IPS DF 6.9 (cell line): ENCODE measurements around the gene CSGALNACT2.

Experiments
- DNase-seq: peaks from one replicate; pipeline ENCODE4 v3.0.0-alpha.2; 2013; ENCODE audit warnings: low read depth, low spot score
- H3K27ac ChIP-seq: one replicate; pipeline ENCODE4 v1.5.1; 2013; ENCODE audit warnings: low read length, control low read depth
- H3K27me3 ChIP-seq: 2 replicates; pipeline ENCODE4 v1.6.1; 2013; ENCODE audit warnings: mild to moderate bottlenecking, low read length; ENCODE audit not compliant: control insufficient read depth, insufficient read depth
- H3K36me3 ChIP-seq: 2 replicates; pipeline ENCODE4 v1.6.1; 2013; ENCODE audit warnings: low read length; ENCODE audit not compliant: control insufficient read depth, insufficient read depth
- H3K4me1 ChIP-seq: 2 replicates; pipeline ENCODE4 v1.6.1; 2013; ENCODE audit warnings: low read length; ENCODE audit not compliant: control insufficient read depth, insufficient read depth
- H3K4me3 ChIP-seq: 2 replicates; pipeline ENCODE4 v1.5.1; 2013; ENCODE audit warnings: mild to moderate bottlenecking, low read length
- H3K9me3 ChIP-seq: 2 replicates; pipeline ENCODE4 v1.6.1; 2013; ENCODE audit warnings: low read length, inconsistent platforms; ENCODE audit not compliant: control insufficient read depth, insufficient read depth
- WGBS: extraction: QIAGEN DNeasy Blood & Tissue Kit; methylation state at CpG from one replicate; pipeline ENCODE4 v1.1.7; 2013; ENCODE audit warnings: mixed read lengths, missing lambda C conversion rate; ENCODE audit not compliant: insufficient read length, insufficient coverage; 5-methylcytosine and 5-hydroxymethylcytosine counted together

The CSGALNACT2 gene

DNA sequence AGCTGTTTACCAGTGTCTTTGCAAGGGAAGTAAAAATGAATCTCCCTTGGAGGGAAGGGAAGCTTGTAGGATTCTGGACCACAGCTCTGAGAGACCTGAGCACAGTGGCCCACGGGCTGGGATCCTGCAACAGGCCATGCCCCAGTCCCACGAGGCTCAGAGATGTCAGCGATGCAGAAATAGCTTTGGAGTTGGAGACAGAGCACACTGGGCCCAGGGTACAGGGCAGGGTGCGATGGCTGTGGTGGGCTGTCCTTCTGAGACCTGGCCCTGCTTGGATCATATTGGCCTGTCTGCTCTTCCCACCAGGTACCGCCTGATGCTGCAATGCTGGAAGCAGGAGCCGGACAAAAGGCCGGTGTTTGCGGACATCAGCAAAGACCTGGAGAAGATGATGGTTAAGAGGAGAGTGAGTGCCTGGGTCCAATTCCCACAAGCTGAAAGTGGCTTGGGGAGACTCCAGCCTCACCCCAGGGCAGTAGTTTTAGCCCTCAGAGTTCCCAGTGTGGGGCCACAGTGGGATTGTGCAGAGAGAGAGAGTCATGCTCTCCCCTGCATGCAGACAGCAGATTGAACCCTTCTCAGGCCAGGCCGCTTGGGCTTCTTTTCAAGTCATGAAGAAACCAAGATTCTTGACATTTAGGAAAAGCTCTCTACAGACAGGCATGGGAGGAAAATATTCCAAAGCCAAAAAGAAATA, 13.5 kb upstream of the CSGALNACT2 start:
- Histone ChIP-seq H3K27ac (no peak overlapping the region), H3K27me3 (no peaks in the 10 kb centered on the region), H3K4me3 (no peak overlapping the region), H3K9me3 (no peaks in the 10 kb centered on the region), H3K36me3 (no peaks in the 10 kb centered on the region), H3K4me1 (no peaks in the 10 kb centered on the region)
- DNase-seq = no peak
- WGBS = no CpG with 5 or more reads among the region's 9 CpGs

DNA sequence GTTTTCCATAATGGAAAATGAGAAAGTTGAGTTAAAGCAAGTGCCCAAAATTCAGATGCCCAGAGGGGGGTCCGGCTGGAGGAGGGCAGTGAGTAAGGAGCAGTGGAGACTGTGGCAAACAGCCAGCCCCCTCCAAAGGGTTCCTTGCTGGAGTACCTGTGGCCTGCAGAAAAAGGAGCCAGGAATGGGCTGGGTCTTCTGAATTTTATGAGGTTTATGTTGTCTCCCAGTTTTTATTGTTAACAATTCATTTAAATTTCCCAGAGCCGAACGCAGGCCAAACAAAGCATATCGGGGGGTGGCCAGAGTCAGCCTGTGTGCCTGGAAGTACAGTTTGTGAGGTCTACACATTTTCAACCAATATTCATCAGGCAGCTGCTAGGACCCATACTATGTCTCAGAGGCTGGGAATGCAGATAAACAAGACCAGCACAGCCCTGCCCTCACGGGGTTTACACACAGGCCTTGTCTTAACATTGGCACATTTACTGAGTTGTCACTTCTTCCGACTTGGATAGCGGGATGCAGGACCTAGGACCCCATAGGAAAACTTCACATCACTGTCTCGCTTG, 12.9 kb upstream of the CSGALNACT2 start:
- no peaks in the 10 kb centered on the region for H3K36me3 ChIP-seq
- H3K27me3 ChIP-seq = no peaks in the 10 kb centered on the region
- no peak overlapping the region for H3K4me3 ChIP-seq
- no peak overlapping the region for H3K27ac ChIP-seq
- WGBS = no CpG with 5 or more reads among the region's 8 CpGs
- H3K4me1 ChIP-seq = no peaks in the 10 kb centered on the region
- DNase-seq = no peak
- no peaks in the 10 kb centered on the region for H3K9me3 ChIP-seq

DNA sequence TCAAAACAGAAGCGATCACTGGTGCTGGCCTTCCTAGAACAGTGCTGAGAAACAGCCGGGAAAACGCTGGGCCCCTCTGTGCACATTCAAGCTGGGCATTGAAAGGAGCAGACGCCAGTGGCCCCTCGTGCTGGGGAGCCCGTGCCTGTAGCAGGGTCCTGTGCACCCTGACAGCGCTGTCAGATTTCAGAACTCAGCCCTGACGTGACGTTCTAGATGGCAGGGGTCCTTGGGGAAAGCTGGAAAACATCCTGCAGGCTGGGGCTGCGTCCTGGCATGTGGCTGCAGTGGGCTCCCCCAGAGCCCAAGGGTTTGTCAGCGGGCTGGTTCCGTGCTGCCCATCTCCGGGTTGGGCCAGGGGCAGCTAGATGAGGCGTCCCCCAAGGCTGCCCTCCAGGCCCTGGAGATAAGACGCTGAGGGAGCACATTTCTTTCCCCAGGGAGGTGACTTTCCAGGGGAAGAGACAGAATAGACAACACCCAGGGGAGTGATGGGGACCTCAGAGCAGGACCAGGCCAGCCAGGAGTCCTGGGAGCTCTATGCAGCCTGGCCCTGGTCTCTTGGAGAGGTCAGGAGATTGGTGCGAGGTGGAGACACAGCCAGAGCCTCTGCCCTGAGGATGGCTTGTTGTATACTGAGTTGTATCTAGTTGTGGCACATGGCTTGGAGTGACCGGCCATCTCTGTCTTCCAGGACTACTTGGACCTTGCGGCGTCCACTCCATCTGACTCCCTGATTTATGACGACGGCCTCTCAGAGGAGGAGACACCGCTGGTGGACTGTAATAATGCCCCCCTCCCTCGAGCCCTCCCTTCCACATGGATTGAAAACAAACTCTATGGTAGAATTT, 12.1 kb upstream of the CSGALNACT2 start:
- no CpG with 5 or more reads among the region's 23 CpGs for WGBS

DNA sequence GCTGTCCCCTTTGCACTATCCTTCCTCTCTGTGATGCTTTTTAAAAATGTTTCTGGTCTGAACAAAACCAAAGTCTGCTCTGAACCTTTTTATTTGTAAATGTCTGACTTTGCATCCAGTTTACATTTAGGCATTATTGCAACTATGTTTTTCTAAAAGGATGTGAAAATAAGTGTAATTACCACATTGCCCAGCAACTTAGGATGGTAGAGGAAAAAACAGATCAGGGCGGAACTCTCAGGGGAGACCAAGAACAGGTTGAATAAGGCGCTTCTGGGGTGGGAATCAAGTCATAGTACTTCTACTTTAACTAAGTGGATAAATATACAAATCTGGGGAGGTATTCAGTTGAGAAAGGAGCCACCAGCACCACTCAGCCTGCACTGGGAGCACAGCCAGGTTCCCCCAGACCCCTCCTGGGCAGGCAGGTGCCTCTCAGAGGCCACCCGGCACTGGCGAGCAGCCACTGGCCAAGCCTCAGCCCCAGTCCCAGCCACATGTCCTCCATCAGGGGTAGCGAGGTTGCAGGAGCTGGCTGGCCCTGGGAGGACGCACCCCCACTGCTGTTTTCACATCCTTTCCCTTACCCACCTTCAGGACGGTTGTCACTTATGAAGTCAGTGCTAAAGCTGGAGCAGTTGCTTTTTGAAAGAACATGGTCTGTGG, 11.4 kb upstream of the CSGALNACT2 start:
- Histone ChIP-seq H3K4me1 (no peaks in the 10 kb centered on the region), H3K27ac (no peak overlapping the region), H3K36me3 (no peaks in the 10 kb centered on the region), H3K4me3 (no peak overlapping the region), H3K9me3 (no peaks in the 10 kb centered on the region), H3K27me3 (no peaks in the 10 kb centered on the region)
- no CpG with 5 or more reads among the region's 7 CpGs for WGBS
- DNase-seq = no peak

More for the DNA sequence above, 12.1 kb upstream of the CSGALNACT2 start:
- Histone ChIP-seq H3K4me3 (no peak overlapping the region), H3K4me1 (no peaks in the 10 kb centered on the region), H3K9me3 (no peaks in the 10 kb centered on the region), H3K36me3 (no peaks in the 10 kb centered on the region), H3K27ac (no peak overlapping the region), H3K27me3 (no peaks in the 10 kb centered on the region)
- DNase-seq = no peak

DNA sequence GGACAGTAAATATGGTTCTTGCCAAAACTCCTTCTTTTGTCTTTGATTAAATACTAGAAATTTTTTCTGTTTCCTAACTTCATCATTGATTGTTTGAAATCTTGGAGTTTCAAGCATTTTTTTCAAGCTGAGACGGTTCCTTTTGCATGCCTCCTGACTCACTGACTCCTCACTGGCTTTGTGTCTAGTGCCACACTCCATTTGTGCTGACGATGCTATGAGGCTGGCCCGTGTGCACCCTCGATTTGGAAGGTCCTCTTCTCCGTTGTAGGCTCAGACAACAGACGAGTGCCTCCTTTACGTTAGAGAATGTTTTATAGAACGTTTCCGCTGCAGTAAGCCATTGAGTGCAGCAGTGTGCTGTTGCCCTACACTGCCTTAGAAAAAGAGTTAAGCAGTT, 10.8 kb upstream of the CSGALNACT2 start:
- H3K9me3 ChIP-seq = no peaks in the 10 kb centered on the region
- no CpG with 5 or more reads among the region's 9 CpGs for WGBS
- no peaks in the 10 kb centered on the region for H3K27me3 ChIP-seq
- DNase-seq = no peak
- no peaks in the 10 kb centered on the region for H3K36me3 ChIP-seq
- no peak overlapping the region for H3K4me3 ChIP-seq
- H3K27ac ChIP-seq = no peak overlapping the region
- H3K4me1 ChIP-seq = no peaks in the 10 kb centered on the region

DNA sequence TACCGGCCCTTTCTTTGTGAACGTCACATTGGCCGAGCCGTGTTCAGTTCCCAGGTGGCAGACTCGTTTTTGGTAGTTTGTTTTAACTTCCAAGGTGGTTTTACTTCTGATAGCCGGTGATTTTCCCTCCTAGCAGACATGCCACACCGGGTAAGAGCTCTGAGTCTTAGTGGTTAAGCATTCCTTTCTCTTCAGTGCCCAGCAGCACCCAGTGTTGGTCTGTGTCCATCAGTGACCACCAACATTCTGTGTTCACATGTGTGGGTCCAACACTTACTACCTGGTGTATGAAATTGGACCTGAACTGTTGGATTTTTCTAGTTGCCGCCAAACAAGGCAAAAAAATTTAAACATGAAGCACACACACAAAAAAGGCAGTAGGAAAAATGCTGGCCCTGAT, 9.9 kb upstream of the CSGALNACT2 start:
- Histone ChIP-seq H3K27me3 (no peaks in the 10 kb centered on the region), H3K4me1 (no peaks in the 10 kb centered on the region), H3K36me3 (no peaks in the 10 kb centered on the region), H3K4me3 (no peak overlapping the region), H3K9me3 (no peaks in the 10 kb centered on the region), H3K27ac (no peak overlapping the region)
- no CpG with 5 or more reads among the region's 8 CpGs for WGBS
- DNase-seq = no peak

DNA sequence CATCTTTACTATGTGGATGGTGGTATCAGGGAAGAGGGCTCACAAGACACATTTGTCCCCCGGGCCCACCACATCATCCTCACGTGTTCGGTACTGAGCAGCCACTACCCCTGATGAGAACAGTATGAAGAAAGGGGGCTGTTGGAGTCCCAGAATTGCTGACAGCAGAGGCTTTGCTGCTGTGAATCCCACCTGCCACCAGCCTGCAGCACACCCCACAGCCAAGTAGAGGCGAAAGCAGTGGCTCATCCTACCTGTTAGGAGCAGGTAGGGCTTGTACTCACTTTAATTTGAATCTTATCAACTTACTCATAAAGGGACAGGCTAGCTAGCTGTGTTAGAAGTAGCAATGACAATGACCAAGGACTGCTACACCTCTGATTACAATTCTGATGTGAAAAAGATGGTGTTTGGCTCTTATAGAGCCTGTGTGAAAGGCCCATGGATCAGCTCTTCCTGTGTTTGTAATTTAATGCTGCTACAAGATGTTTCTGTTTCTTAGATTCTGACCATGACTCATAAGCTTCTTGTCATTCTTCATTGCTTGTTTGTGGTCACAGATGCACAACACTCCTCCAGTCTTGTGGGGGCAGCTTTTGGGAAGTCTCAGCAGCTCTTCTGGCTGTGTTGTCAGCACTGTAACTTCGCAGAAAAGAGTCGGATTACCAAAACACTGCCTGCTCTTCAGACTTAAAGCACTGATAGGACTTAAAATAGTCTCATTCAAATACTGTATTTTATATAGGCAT, 9.1 kb upstream of the CSGALNACT2 start:
- DNase-seq = no peak
- H3K4me1 ChIP-seq = no peaks in the 10 kb centered on the region
- no peak overlapping the region for H3K4me3 ChIP-seq
- H3K27ac ChIP-seq = no peak overlapping the region
- H3K9me3 ChIP-seq = no peaks in the 10 kb centered on the region
- no CpG with 5 or more reads among the region's 6 CpGs for WGBS
- H3K36me3 ChIP-seq = no peaks in the 10 kb centered on the region
- no peaks in the 10 kb centered on the region for H3K27me3 ChIP-seq

DNA sequence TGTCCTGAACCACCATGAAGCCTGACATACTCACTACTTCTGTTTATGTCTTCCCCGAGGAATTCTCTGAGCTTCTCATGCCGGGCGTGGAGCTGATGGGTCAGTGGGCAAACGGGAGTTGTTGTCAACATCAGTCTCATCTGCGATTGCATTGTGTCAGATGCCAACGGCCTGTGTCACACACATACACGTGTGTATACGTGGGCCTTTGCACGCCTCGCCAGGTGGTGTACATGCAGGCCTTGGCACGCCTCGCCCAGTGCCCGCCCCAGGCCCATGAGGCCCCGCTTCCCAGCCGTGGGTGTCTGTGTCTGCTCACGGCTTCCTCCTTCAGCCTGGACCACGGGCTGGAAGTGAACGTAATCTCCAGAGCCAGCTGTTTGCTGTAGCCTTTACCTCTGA, 7.5 kb upstream of the CSGALNACT2 start:
- Histone ChIP-seq H3K36me3 (no peaks in the 10 kb centered on the region), H3K9me3 (no peaks in the 10 kb centered on the region), H3K4me3 (no peak overlapping the region), H3K4me1 (no peaks in the 10 kb centered on the region), H3K27me3 (no peaks in the 10 kb centered on the region), H3K27ac (no peak overlapping the region)
- DNase-seq = no peak
- WGBS = no CpG with 5 or more reads among the region's 18 CpGs

DNA sequence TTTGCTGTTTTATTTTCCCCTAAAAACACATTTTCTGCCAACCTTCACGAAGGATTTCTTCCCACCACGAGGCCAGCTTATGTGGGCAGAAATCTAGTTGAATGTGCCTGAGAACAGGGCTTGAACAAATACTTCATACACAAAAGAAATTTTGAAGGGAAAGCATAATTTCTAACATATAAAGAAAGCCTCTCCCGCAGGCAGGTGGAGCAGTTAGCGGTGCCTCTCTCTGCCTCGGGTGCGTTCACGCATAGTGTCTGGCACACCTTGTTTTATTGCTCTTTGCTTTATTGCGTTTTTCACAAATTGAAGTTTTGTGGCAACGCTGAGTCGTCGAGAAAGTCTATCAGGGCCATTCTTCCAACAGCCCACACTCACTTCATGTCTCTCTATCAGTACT, 7.0 kb upstream of the CSGALNACT2 start:
- H3K4me1 ChIP-seq = no peaks in the 10 kb centered on the region
- H3K9me3 ChIP-seq = no peaks in the 10 kb centered on the region

DNA sequence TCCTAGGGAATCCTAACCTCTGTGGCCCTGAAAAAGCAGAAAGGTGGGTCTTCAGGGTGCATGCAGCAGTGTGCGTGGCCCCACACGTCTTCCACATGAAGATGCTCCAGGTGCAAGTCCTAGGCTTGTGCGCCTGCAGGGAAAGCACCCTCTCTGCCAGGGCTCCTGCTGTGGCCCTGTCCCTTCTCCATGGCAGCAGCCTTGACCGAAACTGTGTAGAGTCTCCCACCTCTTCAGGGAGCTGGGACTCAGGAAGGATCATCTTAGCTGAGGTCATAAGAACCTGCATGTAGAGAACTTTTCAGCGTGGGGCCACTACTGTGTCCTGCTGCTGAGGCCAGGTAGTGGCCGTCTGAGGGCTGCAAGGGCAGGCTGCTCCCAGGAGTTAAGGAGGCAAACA, 6.3 kb upstream of the CSGALNACT2 start:
- no peak for DNase-seq
- H3K4me1 ChIP-seq = no peaks in the 10 kb centered on the region
- no peak overlapping the region for H3K4me3 ChIP-seq
- no peaks in the 10 kb centered on the region for H3K36me3 ChIP-seq
- WGBS = no CpG with 5 or more reads among the region's 6 CpGs
- no peaks in the 10 kb centered on the region for H3K27me3 ChIP-seq
- no peaks in the 10 kb centered on the region for H3K9me3 ChIP-seq
- H3K27ac ChIP-seq = no peak overlapping the region

More for the DNA sequence above, 7.0 kb upstream of the CSGALNACT2 start:
- no CpG with 5 or more reads among the region's 11 CpGs for WGBS
- Histone ChIP-seq H3K36me3 (no peaks in the 10 kb centered on the region), H3K4me3 (no peak overlapping the region), H3K27me3 (no peaks in the 10 kb centered on the region), H3K27ac (no peak overlapping the region)
- DNase-seq = no peak
